ENCODE measurements around the gene NCKAP1. TPM values are rescaled to one million over a fixed set of nuclear protein-coding genes. Genes with fewer than 3 reads are reported as not detected.

The NCKAP1 gene
- total RNA-seq, 1 donor from 2014 or later = 123 TPM

GRCh38 chr2:182866461-182867406 lies 171.5 kb downstream of the NCKAP1 start, which contains the start of gene FRZB:
TSS of gene FRZB (minus strand) at chr2:182866637. CDS start at chr2:182866552, 85 bp downstream.
- peak; percentile 59 for DNase-seq

DNA sequence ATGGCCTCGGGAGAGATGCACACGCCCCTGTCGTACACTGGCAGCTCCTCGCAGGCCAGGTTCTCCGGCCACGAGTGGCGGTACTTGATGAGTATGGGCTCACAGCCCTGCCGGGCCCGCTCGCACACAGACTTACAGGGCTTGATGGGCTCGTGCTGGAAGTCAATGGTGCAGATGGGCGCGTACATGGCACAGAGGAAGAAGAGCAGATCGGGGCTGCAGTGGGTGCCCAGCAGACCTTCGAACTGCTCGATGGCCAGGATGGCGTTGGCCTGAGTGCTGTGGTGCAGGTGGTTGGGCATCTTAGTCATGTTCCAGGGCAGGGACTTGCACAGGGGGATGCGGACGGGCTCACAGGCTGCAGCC lies 172.2 kb downstream of the NCKAP1 start:
- no peak for DNase-seq

DNA sequence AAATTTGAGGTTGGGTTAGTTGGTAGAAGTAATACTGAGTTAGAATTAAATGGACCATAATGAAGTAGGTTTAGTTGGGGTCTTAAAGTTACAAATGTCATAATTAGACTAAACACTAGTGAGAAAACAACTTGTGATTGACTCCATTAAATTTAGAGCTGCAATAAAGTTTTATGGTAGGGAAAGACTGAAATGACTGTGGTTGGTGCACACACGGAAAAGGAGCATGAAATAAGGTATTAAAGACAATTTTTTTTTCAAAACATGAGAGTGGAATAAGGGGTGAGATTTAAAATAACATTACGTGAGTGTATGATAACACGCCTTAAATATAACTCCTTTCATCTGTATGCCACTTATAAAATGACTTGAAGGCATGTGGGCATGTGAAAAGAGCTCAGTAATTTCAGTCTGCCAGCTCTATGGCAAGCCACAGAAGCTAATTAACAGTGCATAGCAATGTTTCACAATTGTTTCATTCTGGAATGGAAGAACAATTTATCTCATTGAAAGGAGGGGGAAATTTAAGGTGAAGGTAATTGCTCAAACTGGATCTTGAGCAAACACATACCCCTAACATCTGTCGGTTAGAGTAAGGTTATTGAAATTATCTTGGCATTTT lies 173.2 kb downstream of the NCKAP1 start:
- DNase-seq = no peak

- DNase-seq = no peak
Observed at GRCh38 chr2:182863642-182864041, 174.6 kb downstream of the NCKAP1 start.

DNA sequence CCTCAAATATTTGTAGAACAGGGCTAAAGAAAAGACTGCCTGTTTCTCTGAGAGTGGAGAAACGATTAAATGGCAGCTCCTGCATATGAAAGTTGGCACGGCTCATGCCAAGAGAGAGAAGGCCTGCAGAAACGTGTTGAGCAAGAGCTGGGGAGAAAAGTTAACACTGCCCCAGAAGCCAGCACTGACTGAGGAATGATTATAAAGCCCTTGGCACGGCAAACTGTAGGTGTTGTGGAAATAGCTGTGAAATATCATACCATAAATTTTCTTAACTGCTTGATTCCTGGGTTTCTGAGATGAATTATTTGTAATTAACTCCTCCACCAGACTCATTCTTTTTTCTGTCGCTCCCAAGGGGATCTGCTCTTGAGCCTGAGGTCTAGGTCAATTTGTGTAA lies 176.2 kb downstream of the NCKAP1 start:
- DNase-seq = no peak

GRCh38 chr2:182860858-182861257 lies 177.4 kb downstream of the NCKAP1 start:
- DNase-seq = no peak

Small RNAs within 50 kb of the gene (small RNA-seq; reads per million reads assigned to genes)
- gene RF00019 (ENCODE audit: low replicate concordance) (not detected), gene RF00599 (ENCODE audit: low replicate concordance) (not detected), gene RNU6-1122P (ENCODE audit: low replicate concordance) (not detected)

Other genes with a start within 250 kb of the NCKAP1 start
- 8.1 TPM for gene FRZB, start 171.8 kb downstream of the NCKAP1 start, total RNA-seq
- gene DUSP19, start 40.3 kb upstream of the NCKAP1 start, total RNA-seq = 4.4 TPM
- 24.9 TPM for gene NUP35, start 86.0 kb upstream of the NCKAP1 start, total RNA-seq